Effector memory CD4-positive, alpha-beta T cell (primary cell): ENCODE results near the gene OGT.

ENCODE experiments used
- DNase-seq, 3 donors: peaks; one replicate each; pipeline ENCODE4 v3.0.0-alpha.2; 2020
- H3K27ac ChIP-seq: 2 replicates; pipeline ENCODE4 v1.7.0; 2013; ENCODE audit warnings: mild to moderate bottlenecking, low read length, moderate library complexity; ENCODE audit not compliant: insufficient read depth, poor library complexity, severe bottlenecking
- H3K27me3 ChIP-seq: replicated peaks from 2 replicates; pipeline ENCODE4 v1.7.0; 2013; ENCODE audit warnings: mild to moderate bottlenecking, low read length; ENCODE audit not compliant: insufficient read depth, control insufficient read depth, poor library complexity, severe bottlenecking
- H3K36me3 ChIP-seq: 2 replicates; pipeline ENCODE4 v1.7.0; 2013; ENCODE audit warnings: mild to moderate bottlenecking, low read length, moderate library complexity; ENCODE audit not compliant: control insufficient read depth, insufficient read depth
- H3K4me1 ChIP-seq: 2 replicates; pipeline ENCODE4 v1.7.0; 2013; ENCODE audit warnings: low read length, mild to moderate bottlenecking; ENCODE audit not compliant: control insufficient read depth, insufficient read depth, poor library complexity, severe bottlenecking
- H3K4me3 ChIP-seq: 2 replicates; pipeline ENCODE4 v1.7.0; 2013; ENCODE audit warnings: low read length, low read depth, mild to moderate bottlenecking; ENCODE audit not compliant: insufficient read depth, poor library complexity, severe bottlenecking
- H3K9me3 ChIP-seq: 2 replicates; pipeline ENCODE4 v1.7.0; 2013; ENCODE audit warnings: mild to moderate bottlenecking, low read length, moderate library complexity; ENCODE audit not compliant: control insufficient read depth

The OGT gene

DNA sequence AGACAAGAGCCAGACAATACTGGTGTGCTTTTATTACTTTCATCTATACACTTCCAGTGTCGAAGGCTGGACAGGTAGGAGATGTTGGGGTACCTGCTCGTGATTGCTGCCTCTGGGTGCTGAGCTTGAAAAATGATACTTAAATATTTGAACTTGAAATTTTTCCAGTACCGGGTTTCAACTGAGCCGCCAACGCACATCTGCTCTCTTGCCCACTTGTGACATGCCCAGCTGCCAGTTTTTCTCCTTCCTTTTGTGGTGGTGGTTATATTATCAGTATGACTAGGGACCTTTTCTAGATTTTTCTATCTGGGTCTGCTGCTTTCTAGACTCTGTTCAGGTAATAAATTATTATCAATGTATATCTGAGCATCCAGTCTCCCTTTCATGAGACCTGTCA is 3.4 kb downstream of the OGT start:
- no peak for DNase-seq
- Histone ChIP-seq H3K9me3 (no peaks in the 10 kb centered on the region), H3K4me3 (peak overlapping the region; percentile 85), H3K27me3 (no peaks in the 10 kb centered on the region), H3K4me1 (peaks cover 10% of the 10 kb centered on the region), H3K27ac (peak overlapping the region; percentile 41), H3K36me3 (no peaks in the 10 kb centered on the region)

DNA sequence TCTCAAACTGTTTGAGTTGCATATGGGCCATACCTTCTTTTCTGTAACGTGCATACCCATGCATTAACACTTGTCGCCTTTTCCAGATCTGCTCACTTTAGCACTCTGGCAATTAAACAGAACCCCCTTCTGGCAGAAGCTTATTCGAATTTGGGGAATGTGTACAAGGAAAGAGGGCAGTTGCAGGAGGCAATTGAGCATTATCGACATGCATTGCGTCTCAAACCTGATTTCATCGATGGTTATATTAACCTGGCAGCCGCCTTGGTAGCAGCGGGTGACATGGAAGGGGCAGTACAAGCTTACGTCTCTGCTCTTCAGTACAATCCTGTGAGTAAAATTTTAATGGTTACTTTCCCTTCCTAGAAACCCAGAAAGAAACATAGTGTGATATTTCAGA is 4.8 kb downstream of the OGT start:
- Histone ChIP-seq H3K27me3 (no peaks in the 10 kb centered on the region), H3K36me3 (peaks cover 4% of the 10 kb centered on the region), H3K4me1 (peaks cover 4% of the 10 kb centered on the region), H3K4me3 (peak overlapping the region; percentile 24), H3K9me3 (no peaks in the 10 kb centered on the region), H3K27ac (peak overlapping the region; percentile 35)
- no peak for DNase-seq

GRCh38 chrX:71540801-71541200 is 7.9 kb downstream of the OGT start:
- Histone ChIP-seq H3K36me3 (peaks cover 19% of the 10 kb centered on the region), H3K27me3 (no peaks in the 10 kb centered on the region), H3K4me3 (no peak overlapping the region), H3K9me3 (no peaks in the 10 kb centered on the region), H3K27ac (peak overlapping the region; percentile 43), H3K4me1 (peaks cover 7% of the 10 kb centered on the region)
- no peak for DNase-seq

DNA sequence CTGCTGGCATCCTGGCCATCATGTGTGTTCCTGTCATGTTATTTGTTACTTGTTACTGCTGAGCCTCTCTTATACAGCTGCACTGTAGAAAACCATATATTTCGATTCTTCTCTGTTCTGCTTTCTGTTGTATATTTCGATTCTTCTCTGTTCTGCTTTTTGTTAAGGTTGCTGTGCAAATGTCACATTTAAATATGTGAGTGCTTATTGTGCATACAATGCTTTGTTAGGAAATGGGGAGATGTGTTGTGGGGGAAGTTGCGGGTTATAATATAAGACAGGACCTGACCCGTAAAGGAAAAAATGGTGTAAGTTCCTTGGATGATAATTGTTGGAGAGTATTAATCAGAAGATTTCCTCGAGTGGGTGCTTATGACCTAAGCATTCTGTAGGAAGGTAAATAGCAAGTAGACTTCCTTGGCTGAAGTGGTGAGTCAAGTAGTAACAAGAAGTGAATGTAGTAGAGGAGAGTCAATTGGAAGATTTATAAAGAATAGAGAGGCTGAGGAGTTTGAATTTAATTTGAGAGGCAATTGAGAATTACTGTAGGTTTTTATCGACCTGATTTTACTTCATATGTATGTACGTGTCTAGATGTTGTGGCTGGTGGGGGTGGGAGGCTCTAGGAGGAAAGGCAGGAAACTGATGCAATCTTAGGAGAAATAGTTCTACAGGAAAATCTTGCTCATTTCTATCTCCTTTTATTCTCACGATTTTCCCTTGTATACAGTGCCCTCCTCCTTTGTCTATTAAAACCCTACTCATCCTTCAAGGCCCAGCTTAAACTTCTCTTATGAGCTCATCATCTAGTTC is 8.5 kb downstream of the OGT start:
- H3K27ac ChIP-seq, result peak overlapping the region; percentile 43
- peaks cover 25% of the 10 kb centered on the region for H3K36me3 ChIP-seq
- peaks cover 7% of the 10 kb centered on the region for H3K4me1 ChIP-seq
- H3K4me3 ChIP-seq, result no peak overlapping the region
- no peak for DNase-seq
- no peaks in the 10 kb centered on the region for H3K9me3 ChIP-seq
- H3K27me3 ChIP-seq, result no peaks in the 10 kb centered on the region

GRCh38 chrX:71542411-71542810 is 9.5 kb downstream of the OGT start:
- Histone ChIP-seq H3K4me3 (no peak overlapping the region), H3K27ac (no peak overlapping the region), H3K9me3 (no peaks in the 10 kb centered on the region), H3K36me3 (peaks cover 35% of the 10 kb centered on the region), H3K4me1 (peaks cover 7% of the 10 kb centered on the region), H3K27me3 (no peaks in the 10 kb centered on the region)
- DNase-seq, result no peak

DNA sequence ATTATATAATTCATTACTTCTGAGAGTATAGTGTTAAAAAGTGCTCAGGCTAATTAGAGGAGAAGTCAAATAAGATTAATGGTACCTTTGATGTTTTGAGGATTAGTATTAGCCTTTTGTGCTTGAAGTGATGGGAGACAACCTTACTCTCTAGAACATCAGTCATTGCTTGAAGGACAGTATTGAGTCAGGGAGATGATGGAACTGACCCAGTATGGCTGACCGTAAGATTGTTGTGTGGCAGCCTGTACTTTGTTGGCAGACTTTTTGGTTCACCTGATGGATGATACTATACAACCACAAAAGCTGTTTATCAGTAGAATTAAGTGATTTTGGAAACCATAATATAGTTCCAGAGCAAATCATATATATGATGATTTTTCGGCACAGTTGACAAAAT is 9.9 kb downstream of the OGT start:
- no peaks in the 10 kb centered on the region for H3K27me3 ChIP-seq
- H3K27ac ChIP-seq, result no peak overlapping the region
- DNase-seq, result no peak
- peaks cover 39% of the 10 kb centered on the region for H3K36me3 ChIP-seq
- no peak overlapping the region for H3K4me3 ChIP-seq
- H3K4me1 ChIP-seq, result peaks cover 5% of the 10 kb centered on the region
- H3K9me3 ChIP-seq, result no peaks in the 10 kb centered on the region

- Histone ChIP-seq H3K4me1 (peaks cover 3% of the 10 kb centered on the region), H3K9me3 (no peaks in the 10 kb centered on the region), H3K27ac (no peak overlapping the region), H3K4me3 (no peak overlapping the region), H3K36me3 (peaks cover 42% of the 10 kb centered on the region), H3K27me3 (no peaks in the 10 kb centered on the region)
- no peak for DNase-seq
Observed at GRCh38 chrX:71543316-71543715, 10.4 kb downstream of the OGT start.

DNA sequence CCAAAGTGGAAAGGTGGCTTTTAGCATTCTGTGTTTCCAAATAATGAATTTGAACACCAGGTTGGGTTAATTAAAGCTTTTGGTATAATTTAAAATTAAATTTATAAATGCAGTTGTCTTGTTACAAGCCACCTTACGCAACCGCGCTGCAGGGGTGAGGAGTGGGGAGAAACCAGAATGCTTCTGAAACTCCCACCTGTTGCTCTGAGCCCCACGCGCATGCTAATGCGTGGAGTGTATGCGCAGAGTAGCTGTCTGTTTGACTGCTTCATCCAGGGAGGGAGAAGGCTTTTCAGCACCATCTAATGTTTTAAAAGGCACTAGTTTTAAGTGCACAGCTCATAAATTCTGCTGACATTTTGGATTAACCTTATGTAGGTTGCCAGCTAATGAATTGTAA is 12.5 kb downstream of the OGT start:
- Histone ChIP-seq H3K4me3 (no peak overlapping the region), H3K27me3 (no peaks in the 10 kb centered on the region), H3K27ac (no peak overlapping the region), H3K4me1 (peaks cover 3% of the 10 kb centered on the region), H3K36me3 (peaks cover 42% of the 10 kb centered on the region), H3K9me3 (no peaks in the 10 kb centered on the region)
- DNase-seq, result no peak

GRCh38 chrX:71546879-71547278 is 14.0 kb downstream of the OGT start:
- H3K27me3 ChIP-seq, result no peaks in the 10 kb centered on the region
- no peak overlapping the region for H3K4me3 ChIP-seq
- peaks cover 41% of the 10 kb centered on the region for H3K36me3 ChIP-seq
- no peaks in the 10 kb centered on the region for H3K9me3 ChIP-seq
- H3K4me1 ChIP-seq, result peaks cover 3% of the 10 kb centered on the region
- no peak overlapping the region for H3K27ac ChIP-seq
- no peak for DNase-seq

GRCh38 chrX:71547339-71547738 is 14.4 kb downstream of the OGT start:
- Histone ChIP-seq H3K27ac (no peak overlapping the region), H3K36me3 (peaks cover 38% of the 10 kb centered on the region), H3K27me3 (no peaks in the 10 kb centered on the region), H3K4me1 (peaks cover 3% of the 10 kb centered on the region), H3K9me3 (no peaks in the 10 kb centered on the region), H3K4me3 (no peak overlapping the region)
- DNase-seq, result no peak
